BJ (cell line): ENCODE results near the gene PIGK. TPM values are rescaled to one million over a fixed set of nuclear protein-coding genes. Genes with fewer than 3 reads are reported as not detected.

Source experiments
- CTCF ChIA-PET: fragments of 350-600 bp; formaldehyde crosslinking; extraction: SDS; loops from one replicate; lab custom pipeline; 2021; ENCODE audit warnings: antibody characterized with exemption, inconsistent platforms; lab: Yijun Ruan, JAX
- POLR2A ChIA-PET: fragments of 300-600 bp; sonication (Branson Sonifier 250); formaldehyde crosslinking; extraction: SDS; loops from one replicate; lab custom pipeline; 2021; ENCODE audit warnings: antibody characterized with exemption; lab: Charles Lee
- DNase-seq: peaks from one replicate; pipeline ENCODE4 v3.0.0-alpha.2; 2011; ENCODE audit warnings: low read depth
- H3K27me3 ChIP-seq: 2 replicates; pipeline ENCODE4 v1.6.0; 2011; ENCODE audit warnings: low read length; ENCODE audit not compliant: control insufficient read depth, insufficient read depth
- H3K36me3 ChIP-seq: 2 replicates; pipeline ENCODE4 v1.5.1; 2011; ENCODE audit warnings: low read length; ENCODE audit not compliant: control insufficient read depth, insufficient read depth
- H3K4me3 ChIP-seq: 2 replicates; pipeline ENCODE4 v1.5.1; 2011; ENCODE audit warnings: low read depth, mild to moderate bottlenecking, control low read depth, low read length
- polyA plus RNA-seq: library from polyadenylated mRNA; depleted of rRNA; stranded (reverse); fragments of >200 nt; gene quantifications from 2 replicates; pipeline ENCODE4 v1.2.3, GENCODE V29; 2011
- TF ChIP-seq, protein P1 (sequence below): IDR thresholded peaks from 2 replicates; pipeline ENCODE4 v1.5.1; 2011; ENCODE audit warnings: low read depth, mild to moderate bottlenecking, control low read depth, inconsistent platforms, low read length, moderate library complexity; ENCODE audit not compliant: insufficient read depth

The PIGK gene
- polyA plus RNA-seq, 1 experiment: 12.7 TPM

- CTCF ChIA-PET: no interaction called here
- TF ChIP-seq, protein P1, sequence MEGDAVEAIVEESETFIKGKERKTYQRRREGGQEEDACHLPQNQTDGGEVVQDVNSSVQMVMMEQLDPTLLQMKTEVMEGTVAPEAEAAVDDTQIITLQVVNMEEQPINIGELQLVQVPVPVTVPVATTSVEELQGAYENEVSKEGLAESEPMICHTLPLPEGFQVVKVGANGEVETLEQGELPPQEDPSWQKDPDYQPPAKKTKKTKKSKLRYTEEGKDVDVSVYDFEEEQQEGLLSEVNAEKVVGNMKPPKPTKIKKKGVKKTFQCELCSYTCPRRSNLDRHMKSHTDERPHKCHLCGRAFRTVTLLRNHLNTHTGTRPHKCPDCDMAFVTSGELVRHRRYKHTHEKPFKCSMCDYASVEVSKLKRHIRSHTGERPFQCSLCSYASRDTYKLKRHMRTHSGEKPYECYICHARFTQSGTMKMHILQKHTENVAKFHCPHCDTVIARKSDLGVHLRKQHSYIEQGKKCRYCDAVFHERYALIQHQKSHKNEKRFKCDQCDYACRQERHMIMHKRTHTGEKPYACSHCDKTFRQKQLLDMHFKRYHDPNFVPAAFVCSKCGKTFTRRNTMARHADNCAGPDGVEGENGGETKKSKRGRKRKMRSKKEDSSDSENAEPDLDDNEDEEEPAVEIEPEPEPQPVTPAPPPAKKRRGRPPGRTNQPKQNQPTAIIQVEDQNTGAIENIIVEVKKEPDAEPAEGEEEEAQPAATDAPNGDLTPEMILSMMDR: no peak
- DNase-seq: no peak
- no peak overlapping the region for H3K4me3 ChIP-seq
- 0 out of 2 replicates have a peak, but pooled peaks cover 2% of the 10 kb centered on the region for H3K27me3 ChIP-seq
- POLR2A ChIA-PET: no interaction called here
- H3K36me3 ChIP-seq: no peaks in the 10 kb centered on the region
Measured at GRCh38 chr1:77061162-77061561, 158.1 kb downstream of the PIGK start.

DNA sequence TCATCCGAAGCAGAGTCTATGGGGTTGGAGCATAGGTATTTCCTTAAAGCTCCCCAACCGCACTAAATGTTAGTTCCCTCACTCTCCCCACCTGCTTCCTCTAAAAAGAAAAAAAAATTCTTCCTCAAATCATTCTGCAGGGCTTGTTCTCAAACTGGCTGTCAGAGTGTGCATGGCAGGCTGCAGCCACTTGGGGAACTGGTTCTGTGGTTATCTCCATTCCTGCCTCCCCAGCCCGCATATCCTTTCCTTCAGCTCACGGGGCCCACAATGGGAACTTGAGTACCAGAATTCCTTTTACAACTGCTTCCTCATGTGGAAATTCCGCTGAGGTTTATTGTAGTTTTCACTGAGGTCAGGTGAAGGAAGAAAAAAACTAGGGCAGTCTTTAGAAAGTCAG is 159.2 kb downstream of the PIGK start:
- Histone ChIP-seq H3K4me3 (no peak overlapping the region), H3K27me3 (0 out of 2 replicates have a peak, but pooled peaks cover 2% of the 10 kb centered on the region), H3K36me3 (no peaks in the 10 kb centered on the region)
- ChIA-PET CTCF (interaction anchor here (0.8 kb wide), 1 partner anchor 11 kb away, joined by 3 read pairs; no protein-coding TSS in a partner anchor), POLR2A (no interaction called here)
- no peak for DNase-seq
- TF ChIP-seq, protein P1: no peak

DNA sequence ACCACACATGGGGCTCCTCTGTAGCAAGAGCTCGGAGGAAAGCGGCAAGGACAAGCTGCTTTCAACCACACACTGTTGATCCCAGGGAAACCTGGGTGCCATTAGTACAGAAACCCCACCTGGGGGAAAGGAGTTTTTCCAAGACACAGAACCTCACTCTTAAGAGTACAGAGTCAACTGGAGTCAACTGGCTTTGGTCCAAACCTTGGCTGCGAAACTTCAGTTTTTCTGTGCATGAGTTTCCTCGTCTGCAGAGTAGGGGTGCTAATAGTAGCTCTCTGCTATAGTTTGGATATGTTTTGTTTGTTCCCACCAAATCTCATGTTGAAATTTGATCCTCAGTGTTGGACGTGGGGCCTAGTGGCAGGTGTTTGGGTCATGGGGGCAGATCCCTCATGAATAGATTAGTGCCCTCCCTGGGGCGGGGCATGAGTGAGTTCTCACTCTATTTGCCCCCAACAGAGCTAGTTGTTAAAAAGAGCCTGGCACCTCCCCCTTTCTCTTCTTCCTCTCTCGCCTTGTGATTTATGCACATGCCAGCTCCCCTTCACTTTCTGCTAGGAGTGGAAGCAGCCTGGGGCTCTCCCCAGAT is 161.1 kb downstream of the PIGK start:
- POLR2A ChIA-PET: no interaction called here
- DNase-seq: no peak
- CTCF ChIA-PET: interaction anchor here (1.4 kb wide), 1 partner anchor 9 kb away, joined by 3 read pairs; no protein-coding TSS in a partner anchor
- TF ChIP-seq, protein P1: no peak
- no peak overlapping the region for H3K4me3 ChIP-seq
- no peaks in the 10 kb centered on the region for H3K36me3 ChIP-seq
- 0 out of 2 replicates have a peak, but pooled peaks cover 2% of the 10 kb centered on the region for H3K27me3 ChIP-seq

GRCh38 chr1:77056525-77056924 is 162.7 kb downstream of the PIGK start:
- no peak for DNase-seq
- H3K4me3 ChIP-seq: no peak overlapping the region
- CTCF ChIA-PET: no interaction called here
- TF ChIP-seq, protein P1: no peak
- POLR2A ChIA-PET: no interaction called here
- H3K36me3 ChIP-seq: no peaks in the 10 kb centered on the region
- H3K27me3 ChIP-seq: 0 out of 2 replicates have a peak, but pooled peaks cover 2% of the 10 kb centered on the region

- Histone ChIP-seq H3K27me3 (no peaks in the 10 kb centered on the region), H3K4me3 (no peak overlapping the region), H3K36me3 (no peaks in the 10 kb centered on the region)
- no peak for DNase-seq
- ChIA-PET CTCF (no interaction called here), POLR2A (no interaction called here)
- TF ChIP-seq, protein P1: no peak
Measured at GRCh38 chr1:77051425-77051824, 167.8 kb downstream of the PIGK start.
